Ascending aorta (tissue), 2 donors: Measurements from ENCODE around the gene KRTAP10-7. TPM values are rescaled to one million over a fixed set of nuclear protein-coding genes. Genes with fewer than 3 reads are reported as not detected.

Experiments used
- DNase-seq, 2 donors: peaks; one replicate each; pipeline ENCODE4 v3.0.0-alpha.2; 2019; ENCODE audit warnings: low spot score in 2 of 2
- H3K27ac ChIP-seq, 2 donors: fragments of 200-600 bp; sonication (generic); one replicate each; pipeline ENCODE4 v1.5.1; 2016 to 2017; ENCODE audit warnings: mild to moderate bottlenecking in 1 of 2
- H3K27me3 ChIP-seq: fragments of 200-600 bp; sonication (generic); one replicate; pipeline ENCODE4 v1.5.1; 2017
- H3K36me3 ChIP-seq, 2 donors: fragments of 200-600 bp; sonication (generic); one replicate each; pipeline ENCODE4 v1.5.1; 2016
- H3K4me1 ChIP-seq, 2 donors: fragments of 200-600 bp; sonication (generic); one replicate each; pipeline ENCODE4 v1.5.1; 2016 to 2017; ENCODE audit warnings: mild to moderate bottlenecking in 1 of 2
- H3K4me3 ChIP-seq, 2 donors: fragments of 200-600 bp; sonication (generic); one replicate each; pipeline ENCODE4 v1.5.1; 2016 to 2017; ENCODE audit warnings: mild to moderate bottlenecking in 1 of 2
- H3K9me3 ChIP-seq, 2 donors: fragments of 200-600 bp; sonication (generic); one replicate each; pipeline ENCODE4 v1.5.1; 2016
- CTCF ChIP-seq, 3 experiments: fragments of 200-600 bp in 2 of 3; fragments of 450-650 bp in 1 of 3; sonication (generic) in 2 of 3; IDR thresholded peaks; one replicate each; pipeline ENCODE4 v1.5.1; 2016 to 2019; ENCODE audit warnings: antibody characterized with exemption in 3 of 3, mild to moderate bottlenecking in 1 of 3, moderate library complexity in 1 of 3
- intact Hi-C: fragments of 100-400 bp; cut with DNase I; formaldehyde crosslinking; loops from one replicate; pipeline ENCODE4 v1.15.1; 2023
- total RNA-seq: library from RNA; depleted of rRNA; stranded (reverse); fragments of >200 nt; gene quantifications from one replicate; pipeline ENCODE4 v1.1.0, GENCODE V29; 2016

KRTAP10-7 gene
- total RNA-seq, 1 donor from 2014 or later = not detected

- intact Hi-C loops = no loop called here
- H3K27me3 ChIP-seq = no peaks in the 10 kb centered on the region
- no peak overlapping the region for H3K27ac ChIP-seq
- H3K4me1 ChIP-seq = no peaks in the 10 kb centered on the region
- no peak overlapping the region for H3K4me3 ChIP-seq
- H3K9me3 ChIP-seq = no peaks in the 10 kb centered on the region
- no peak for TF ChIP-seq CTCF (IDR thresholded peaks at IDR 0.05)
- no peak for DNase-seq
- no peaks in the 10 kb centered on the region for H3K36me3 ChIP-seq
Observed at GRCh38 chr21:44615466-44615865, 15.1 kb downstream of the KRTAP10-7 start.

- Histone ChIP-seq H3K36me3 (no peaks in the 10 kb centered on the region), H3K4me1 (no peaks in the 10 kb centered on the region), H3K4me3 (no peak overlapping the region), H3K9me3 (no peaks in the 10 kb centered on the region), H3K27me3 (no peaks in the 10 kb centered on the region), H3K27ac (no peak overlapping the region)
- TF ChIP-seq CTCF (IDR thresholded peaks at IDR 0.05) = no peak
- no peak for DNase-seq
- intact Hi-C loops = no loop called here
Observed at GRCh38 chr21:44615911-44616590, 15.7 kb downstream of the KRTAP10-7 start.

- no peaks in the 10 kb centered on the region for H3K9me3 ChIP-seq
- H3K27me3 ChIP-seq = no peaks in the 10 kb centered on the region
- DNase-seq = no peak
- H3K4me3 ChIP-seq = no peak overlapping the region
- no peak for TF ChIP-seq CTCF (IDR thresholded peaks at IDR 0.05)
- no peak overlapping the region for H3K27ac ChIP-seq
- no peaks in the 10 kb centered on the region for H3K4me1 ChIP-seq
- intact Hi-C loops = no loop called here
- no peaks in the 10 kb centered on the region for H3K36me3 ChIP-seq
Observed at GRCh38 chr21:44616591-44616926, 16.2 kb downstream of the KRTAP10-7 start.

GRCh38 chr21:44617071-44617501, 16.7 kb downstream of the KRTAP10-7 start:
- no peak overlapping the region for H3K4me3 ChIP-seq
- intact Hi-C loops = no loop called here
- no peaks in the 10 kb centered on the region for H3K9me3 ChIP-seq
- no peaks in the 10 kb centered on the region for H3K36me3 ChIP-seq
- H3K27me3 ChIP-seq = no peaks in the 10 kb centered on the region
- DNase-seq = no peak
- TF ChIP-seq CTCF (IDR thresholded peaks at IDR 0.05) = no peak
- H3K27ac ChIP-seq = no peak overlapping the region
- H3K4me1 ChIP-seq = no peaks in the 10 kb centered on the region

GRCh38 chr21:44618504-44618903, 18.1 kb downstream of the KRTAP10-7 start:
- DNase-seq = no peak
- H3K4me1 ChIP-seq = no peaks in the 10 kb centered on the region
- H3K36me3 ChIP-seq = no peaks in the 10 kb centered on the region
- intact Hi-C loops = no loop called here
- no peaks in the 10 kb centered on the region for H3K27me3 ChIP-seq
- no peaks in the 10 kb centered on the region for H3K9me3 ChIP-seq
- no peak for TF ChIP-seq CTCF (IDR thresholded peaks at IDR 0.05)
- H3K27ac ChIP-seq = no peak overlapping the region
- no peak overlapping the region for H3K4me3 ChIP-seq

GRCh38 chr21:44618909-44619308, 18.5 kb downstream of the KRTAP10-7 start:
- no peaks in the 10 kb centered on the region for H3K36me3 ChIP-seq
- intact Hi-C loops = no loop called here
- no peak overlapping the region for H3K27ac ChIP-seq
- no peak for DNase-seq
- no peak overlapping the region for H3K4me3 ChIP-seq
- peaks cover 0 to under 1% of the 10 kb centered on the region in 2 donors for H3K9me3 ChIP-seq
- H3K27me3 ChIP-seq = no peaks in the 10 kb centered on the region
- no peak for TF ChIP-seq CTCF (IDR thresholded peaks at IDR 0.05)
- no peaks in the 10 kb centered on the region for H3K4me1 ChIP-seq
